Hypothalamus (tissue), 51 donors: ENCODE results near the gene TDRKH.
"Not testable (repeated sequence)": the region's sequence is repeated elsewhere in the genome, so short reads cannot be mapped to it uniquely, and the experiment has no call there.

Experiments
- DNase-seq, 51 donors: peaks; one replicate each; lab custom pipeline; 2025; lab: John Stamatoyannopoulos, UW

The TDRKH gene

DNA sequence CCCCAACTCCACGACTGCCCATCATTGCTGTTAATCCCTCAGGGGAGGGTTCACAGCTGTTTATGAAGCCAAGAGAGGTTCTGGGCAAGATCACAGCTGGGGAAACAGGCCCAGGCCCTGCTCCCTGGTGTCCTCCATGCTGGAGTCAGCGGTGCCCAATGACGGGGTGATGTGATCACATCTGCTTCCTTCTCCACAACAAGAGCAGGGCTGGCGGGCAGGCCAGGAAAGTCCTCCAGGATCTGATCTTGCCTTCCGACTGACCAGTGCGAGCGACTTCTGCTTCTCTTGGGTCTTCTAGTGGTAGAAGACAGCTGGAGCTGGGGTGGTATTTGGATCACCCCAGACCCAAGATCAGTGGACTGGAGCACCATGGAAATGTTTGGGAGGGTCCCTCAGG lies 15.9 kb upstream of the TDRKH start:
- DNase-seq, result no peak

GRCh38 chr1:151805066-151805820 lies 14.9 kb upstream of the TDRKH start, which contains the start of gene LINGO4:
Gene LINGO4 (minus strand): TSS chr1:151805419. CDS start chr1:151802704, 2,715 bp downstream.
- peak in 1 of 51 donors; percentile 5 for DNase-seq

DNA sequence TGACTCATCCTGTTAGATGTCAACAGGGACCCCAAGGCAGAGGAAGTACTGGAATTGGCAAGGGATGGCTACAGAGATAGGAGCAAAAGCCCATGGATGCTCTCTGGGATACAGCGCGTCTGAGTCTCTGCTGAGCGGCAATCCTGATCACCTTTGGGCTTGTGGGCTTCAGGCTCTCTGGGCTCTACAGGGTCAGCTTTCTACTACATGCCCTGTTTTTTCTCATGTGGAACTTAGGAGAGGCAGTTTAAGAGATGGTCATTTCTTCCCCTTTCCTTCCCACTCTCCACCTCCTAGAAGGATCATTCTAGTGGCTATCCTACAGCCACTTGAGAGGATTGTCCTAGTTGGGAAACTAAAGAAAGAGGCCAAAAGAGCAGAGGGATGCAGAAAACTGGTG lies 13.6 kb upstream of the TDRKH start:
- no peak for DNase-seq

DNA sequence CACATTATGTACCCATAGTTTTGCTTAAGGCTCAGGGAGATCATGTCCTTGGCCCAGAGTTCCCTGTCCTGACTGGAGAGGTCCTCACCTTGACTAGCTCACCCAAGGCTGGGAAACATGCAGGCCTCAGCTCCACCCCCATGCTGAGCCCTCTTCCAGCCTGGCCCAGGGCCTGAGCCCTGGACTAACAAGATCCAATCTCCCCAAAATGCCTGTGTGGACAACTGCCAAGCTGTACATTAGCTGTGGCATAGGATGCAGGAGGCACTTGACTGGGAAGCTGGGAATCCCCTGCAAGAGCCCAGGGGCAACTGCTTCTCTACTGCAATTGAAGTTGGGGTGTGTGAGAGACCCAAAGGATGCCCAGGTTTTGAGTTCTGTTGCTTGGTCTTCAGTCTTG lies 12.9 kb upstream of the TDRKH start:
- DNase-seq, result no peak

DNA sequence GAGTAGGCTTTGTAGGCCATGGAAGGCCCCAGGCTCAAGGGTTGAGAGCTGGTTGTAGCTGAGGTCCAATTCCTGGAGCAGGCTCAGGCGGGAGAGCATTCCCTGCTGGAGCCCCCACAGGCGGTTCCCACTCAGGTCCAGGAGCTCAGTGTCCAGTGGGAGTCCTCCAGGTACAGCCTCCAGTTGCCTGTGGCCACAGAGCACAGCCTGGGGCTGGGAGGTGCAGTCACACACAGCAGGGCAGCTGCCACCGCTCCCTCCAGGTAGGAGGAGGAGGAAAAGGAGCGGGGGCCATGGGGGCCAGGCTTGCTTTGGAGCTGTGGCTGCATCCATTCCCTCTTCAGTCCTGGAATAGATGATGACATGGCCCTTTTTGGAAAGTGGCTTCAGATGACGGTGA lies 12.1 kb upstream of the TDRKH start:
- no peak for DNase-seq

- no peak for DNase-seq
These were observed 11.5 kb upstream of the TDRKH start for GRCh38 chr1:151801846-151802245.

DNA sequence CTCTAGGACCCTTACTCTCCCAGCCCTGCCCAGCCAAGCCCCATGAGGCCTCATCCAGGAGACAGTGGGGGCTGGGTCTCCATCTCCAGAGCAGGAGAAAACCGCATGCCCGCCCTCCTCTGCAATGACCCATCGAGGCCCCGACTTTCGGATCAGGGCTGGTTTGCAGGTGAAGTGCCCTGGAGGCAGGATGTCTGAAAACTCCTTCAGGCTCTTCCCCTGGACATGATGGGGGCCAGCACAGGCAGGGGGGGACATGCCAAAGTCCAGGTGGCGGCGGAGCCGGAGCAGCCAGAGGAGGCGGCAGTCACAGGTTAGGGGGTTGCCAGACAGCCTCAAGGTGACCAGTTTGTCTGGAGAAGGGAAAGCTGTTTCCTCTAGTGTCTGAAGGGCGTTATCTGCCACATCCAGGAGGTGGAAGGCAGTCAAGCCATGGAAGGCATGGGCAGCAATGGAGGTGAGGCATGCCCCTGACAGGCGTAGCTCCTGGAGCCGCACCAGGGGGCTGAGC lies 11.1 kb upstream of the TDRKH start:
- no peak for DNase-seq

- DNase-seq, result no peak
These were observed 10.5 kb upstream of the TDRKH start for GRCh38 chr1:151800830-151801229.

- peak in 6 of 51 donors; percentile 2 to 43 (median 12) for DNase-seq
These were observed 9.1 kb upstream of the TDRKH start for GRCh38 chr1:151799179-151800022.

- DNase-seq, result no peak
These were observed 8.3 kb upstream of the TDRKH start for GRCh38 chr1:151798571-151798970.

DNA sequence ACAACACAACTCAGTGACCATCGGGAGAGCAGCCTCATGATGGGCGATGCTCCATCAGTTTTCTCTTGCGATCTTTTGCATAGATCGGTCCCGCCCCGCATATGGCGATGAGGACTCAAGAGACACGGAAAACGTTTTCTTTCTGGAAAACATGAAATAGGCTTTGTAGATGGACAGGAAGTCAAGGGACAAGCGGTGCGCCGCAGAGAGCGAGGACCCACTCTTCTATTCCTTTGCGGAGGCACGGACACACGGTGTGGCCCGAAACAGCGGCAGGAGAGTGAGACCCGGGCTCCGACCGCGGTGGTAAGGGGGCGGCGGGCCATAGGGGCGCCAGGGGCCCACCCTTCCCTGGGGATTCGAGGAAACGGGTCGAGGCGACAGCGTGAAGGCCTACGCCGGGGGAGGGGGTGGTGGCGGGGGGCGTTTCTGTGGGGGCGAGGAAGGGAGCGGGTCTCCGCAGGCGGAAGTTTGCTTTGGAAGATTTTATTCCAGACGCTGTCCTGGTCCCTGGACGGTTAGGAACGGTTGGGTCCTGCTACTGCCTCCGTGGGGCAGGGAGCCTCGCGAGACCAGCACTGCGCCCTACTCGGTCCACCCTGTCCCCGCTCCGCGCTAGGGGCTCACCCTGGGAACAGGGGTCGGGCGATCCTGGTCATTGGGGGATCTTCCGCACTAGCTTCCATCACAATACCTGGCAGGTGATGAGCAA lies 796 bp upstream of the TDRKH start:
- DNase-seq, result peak in 6 of 51 donors; percentile 23 to 53 (median 32)

GRCh38 chr1:151787689-151788088 lies 2.6 kb downstream of the TDRKH start:
- DNase-seq, result no peak

DNA sequence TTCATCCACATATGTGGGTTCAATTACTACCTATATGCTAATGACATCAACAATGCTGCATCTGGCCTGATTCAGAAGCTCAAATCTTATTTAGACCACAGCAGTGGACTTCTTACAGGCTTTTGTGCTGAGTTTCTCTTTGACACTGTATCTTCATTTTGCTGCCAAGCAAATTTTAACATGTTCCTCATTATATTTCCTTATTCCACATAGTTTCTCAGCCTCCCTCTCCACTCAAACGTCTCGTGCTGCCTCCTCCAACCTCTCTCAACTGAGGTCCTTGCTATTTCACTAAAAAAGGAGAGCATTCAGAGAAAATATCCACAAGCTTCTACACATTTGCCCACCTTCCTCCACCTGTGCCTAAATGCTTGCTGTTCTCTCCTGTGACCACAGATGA lies 6.5 kb downstream of the TDRKH start:
- DNase-seq, result no peak

DNA sequence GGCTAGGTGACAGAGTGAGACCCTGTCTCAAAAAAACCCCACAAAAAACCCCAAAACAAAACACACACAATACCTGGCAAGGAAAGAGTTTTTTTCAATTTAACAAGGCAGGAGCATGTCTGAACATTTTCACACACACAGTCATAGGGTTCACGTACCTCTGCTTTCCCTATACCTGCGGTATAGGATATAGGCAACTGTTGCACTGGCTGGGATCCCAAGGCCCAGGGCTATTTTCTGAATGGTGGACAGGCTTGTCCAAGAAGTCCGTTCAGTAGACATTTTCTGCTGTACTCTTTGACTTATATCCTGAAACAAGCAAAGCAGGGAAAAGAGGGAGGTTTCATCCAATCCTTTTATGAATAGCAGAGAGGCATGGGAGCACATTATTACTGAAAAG lies 7.6 kb downstream of the TDRKH start:
- DNase-seq, result no peak

GRCh38 chr1:151782026-151782425 lies 8.3 kb downstream of the TDRKH start:
- not testable (repeated sequence) for DNase-seq

- not testable (repeated sequence) for DNase-seq
These were observed 9.6 kb downstream of the TDRKH start for GRCh38 chr1:151780736-151781135.

- no peak for DNase-seq
These were observed 10.4 kb downstream of the TDRKH start for GRCh38 chr1:151779852-151780251.

DNA sequence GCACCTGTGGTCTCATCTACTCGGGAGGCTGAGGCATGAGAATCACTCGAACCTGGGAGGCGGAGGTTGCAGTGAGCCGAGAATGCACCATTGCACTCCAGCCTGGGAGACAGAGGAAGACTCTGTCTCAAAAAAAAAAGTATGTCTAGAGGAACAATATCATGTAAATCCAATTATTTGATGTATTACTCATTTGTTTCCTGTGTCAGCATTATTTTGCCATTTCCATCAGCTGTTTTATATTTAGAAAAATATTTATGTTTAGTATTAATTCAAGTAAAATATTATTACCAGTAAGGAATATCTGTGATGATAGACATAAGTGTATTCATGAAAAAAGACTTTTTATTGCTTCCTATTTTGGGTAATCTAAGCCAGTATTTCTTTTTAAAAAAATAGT lies 13.0 kb downstream of the TDRKH start:
- no peak for DNase-seq

DNA sequence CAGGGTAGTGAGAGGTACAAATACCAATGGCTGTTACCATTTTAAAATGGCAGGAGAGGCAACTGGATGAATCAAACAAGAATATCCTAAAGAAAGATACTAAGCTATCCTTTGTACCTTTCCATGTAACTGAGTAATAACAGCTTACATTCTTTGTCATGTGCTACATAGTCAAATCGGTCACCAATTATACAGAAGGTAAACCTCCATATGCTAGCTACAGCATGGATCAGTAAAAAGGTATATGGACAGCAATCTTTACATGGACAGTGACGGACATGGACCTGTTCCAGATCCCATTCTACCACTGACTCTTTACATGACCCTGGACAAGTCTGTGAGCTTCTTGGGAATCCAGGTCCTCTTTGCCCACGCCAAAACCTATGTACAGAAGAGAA lies 13.6 kb downstream of the TDRKH start:
- no peak for DNase-seq

DNA sequence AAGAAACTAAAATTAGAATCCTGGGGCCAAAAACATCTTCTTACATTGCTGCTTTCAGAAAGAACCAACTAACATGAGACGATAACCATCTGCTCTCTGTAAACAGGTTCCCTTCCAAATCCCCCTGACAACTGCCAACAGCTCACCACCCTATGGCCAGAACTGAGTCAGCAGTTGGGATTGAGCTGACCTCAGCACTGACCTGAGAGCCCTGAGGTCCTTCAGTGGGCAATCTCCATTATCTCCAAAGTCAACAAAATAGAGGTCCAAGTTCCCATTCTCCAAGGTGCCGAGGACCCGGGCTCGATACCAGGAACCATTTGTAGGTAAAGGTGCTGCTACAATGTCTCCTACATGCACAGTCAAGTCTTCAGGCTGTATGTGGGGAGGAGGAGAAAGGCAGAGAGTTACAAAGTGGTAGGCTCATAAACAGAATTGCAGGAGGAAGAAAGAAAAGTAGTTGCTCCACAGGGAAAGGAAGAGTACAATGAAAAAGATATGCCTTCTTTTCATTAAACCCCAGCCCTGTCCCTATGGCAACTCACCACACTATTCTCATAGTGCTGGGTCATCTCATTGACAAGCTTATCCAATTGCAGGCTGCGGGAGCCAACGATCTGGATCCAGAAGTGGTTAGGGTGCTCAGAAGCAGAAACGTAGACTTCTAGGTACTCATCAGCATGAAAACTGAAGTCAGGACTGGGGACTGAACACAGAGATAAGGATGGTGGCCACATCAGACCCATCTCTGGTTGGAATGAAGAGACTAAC lies 14.2 kb downstream of the TDRKH start:
- DNase-seq, result no peak
